ENCODE measurements around the gene ASCL2. TPM values are rescaled to one million over a fixed set of nuclear protein-coding genes. Genes with fewer than 3 reads are reported as not detected.

The ASCL2 gene
- total and polyA plus RNA-seq, 7 experiments from 2014 or later: 0.32 to 2.1 (median 0.45) TPM; not detected in 3

- ChIA-PET CTCF (interaction anchor here (9.0 kb wide), 1 partner anchor 122 kb away, joined by 167 read pairs; no protein-coding TSS in a partner anchor), POLR2A (interaction anchor here (1.8 kb wide), 1 partner anchor 9 kb away, joined by 4 read pairs; no protein-coding TSS in a partner anchor)
- Histone ChIP-seq H3K4me3 (ENCODE audit: low read length) (no peak overlapping the region), H3K4me1 (ENCODE audit: control insufficient read depth in 2 of 2, insufficient read depth in 2 of 2, low read length in 2 of 2) (peaks cover 23 to 44% of the 10 kb centered on the region in 2 donors), H3K36me3 (ENCODE audit: control insufficient read depth in 2 of 3, insufficient read depth in 3 of 3, low read length in 3 of 3) (peaks cover 0 to 32% (median 0%) of the 10 kb centered on the region in 3 experiments), H3K27me3 (ENCODE audit: control insufficient read depth in 2 of 2, insufficient read depth in 2 of 2, low read length in 2 of 2) (no peaks in the 10 kb centered on the region), H3K27ac (ENCODE audit: low read depth, low read length) (peak overlapping the region; percentile 58), H3K9me3 (ENCODE audit: control insufficient read depth in 2 of 3, low read length in 3 of 3) (no peaks in the 10 kb centered on the region)
- Mint-ChIP-seq H3K9me3 (no peaks in the 10 kb centered on the region), H3K4me1 (peaks cover 25 to 51% (median 34%) of the 10 kb centered on the region in 7 donors), H3K27ac (peak overlapping the region in 8 of 9 donors; percentile 60 to 89 (median 82)), H3K36me3 (peaks cover 0 to 4% (median 0%) of the 10 kb centered on the region in 5 donors), H3K4me3 (peak overlapping the region in 4 of 10 donors; percentile 10 to 98 (median 46)), H3K27me3 (peaks cover 0 to 8% (median 0%) of the 10 kb centered on the region in 5 donors)
- peak in 1 of 9 donors; percentile 19 for DNase-seq
- intact Hi-C loops (cut with micrococcal nuclease): no loop called here
- ATAC-seq: no peak
Observed at GRCh38 chr11:2298131-2298794, 27.9 kb upstream of the ASCL2 start.

GRCh38 chr11:2297623-2298030 is 27.2 kb upstream of the ASCL2 start:
- ATAC-seq: no peak
- ChIA-PET POLR2A (interaction anchor here (1.2 kb wide), 1 partner anchor 8 kb away, joined by 8 read pairs; no protein-coding TSS in a partner anchor), CTCF (interaction anchor here (0.9 to 1.4 kb wide), 2 partner anchors 8 to 103 kb away, joined by 3 to 8 read pairs; no protein-coding TSS in a partner anchor)
- H3K27me3 ChIP-seq (ENCODE audit: control insufficient read depth in 2 of 2, insufficient read depth in 2 of 2, low read length in 2 of 2): no peaks in the 10 kb centered on the region
- peaks cover 17 to 40% of the 10 kb centered on the region in 2 donors for H3K4me1 ChIP-seq (ENCODE audit: control insufficient read depth in 2 of 2, insufficient read depth in 2 of 2, low read length in 2 of 2)
- intact Hi-C loops (cut with micrococcal nuclease): no loop called here
- H3K9me3 ChIP-seq (ENCODE audit: control insufficient read depth in 2 of 3, low read length in 3 of 3): no peaks in the 10 kb centered on the region
- Mint-ChIP-seq H3K4me3 (peak overlapping the region in 3 of 10 donors; percentile 10 to 69 (median 22)), H3K27ac (peak overlapping the region in 8 of 9 donors; percentile 60 to 89 (median 82)), H3K36me3 (peaks cover 0 to 4% (median 0%) of the 10 kb centered on the region in 5 donors), H3K9me3 (no peaks in the 10 kb centered on the region), H3K4me1 (peaks cover 21 to 50% (median 29%) of the 10 kb centered on the region in 7 donors), H3K27me3 (peaks cover 0 to 8% (median 0%) of the 10 kb centered on the region in 5 donors)
- H3K36me3 ChIP-seq (ENCODE audit: control insufficient read depth in 2 of 3, insufficient read depth in 3 of 3, low read length in 3 of 3): peaks cover 0 to 32% (median 0%) of the 10 kb centered on the region in 3 experiments
- no peak overlapping the region for H3K4me3 ChIP-seq (ENCODE audit: low read length)
- no peak for DNase-seq
- peak overlapping the region; percentile 58 for H3K27ac ChIP-seq (ENCODE audit: low read depth, low read length)

- H3K4me3 ChIP-seq (ENCODE audit: low read length): no peak overlapping the region
- ChIA-PET POLR2A (interaction anchor here (1.1 to 1.2 kb wide), 2 partner anchors 9 to 104 kb away, joined by 5 to 8 read pairs; partner anchors contain the start of gene TSSC4), CTCF (interaction anchor here (0.9 to 1.4 kb wide), 2 partner anchors 9 to 103 kb away, joined by 3 to 8 read pairs; no protein-coding TSS in a partner anchor)
- H3K4me3 Mint-ChIP-seq: peak overlapping the region in 1 of 10 donors; percentile 69
- H3K27ac ChIP-seq (ENCODE audit: low read depth, low read length): peak overlapping the region; percentile 41
- intact Hi-C loops (cut with micrococcal nuclease): no loop called here
- H3K27me3 ChIP-seq (ENCODE audit: control insufficient read depth in 2 of 2, insufficient read depth in 2 of 2, low read length in 2 of 2): no peaks in the 10 kb centered on the region
- H3K4me1 ChIP-seq (ENCODE audit: control insufficient read depth in 2 of 2, insufficient read depth in 2 of 2, low read length in 2 of 2): peaks cover 16 to 34% of the 10 kb centered on the region in 2 donors
- peaks cover 0 to 8% (median 0%) of the 10 kb centered on the region in 5 donors for H3K27me3 Mint-ChIP-seq
- H3K27ac Mint-ChIP-seq: peak overlapping the region in 8 of 9 donors; percentile 60 to 89 (median 82)
- H3K4me1 Mint-ChIP-seq: peaks cover 18 to 52% (median 31%) of the 10 kb centered on the region in 7 donors
- no peaks in the 10 kb centered on the region for H3K9me3 ChIP-seq (ENCODE audit: control insufficient read depth in 2 of 3, low read length in 3 of 3)
- ATAC-seq: no peak
- H3K36me3 Mint-ChIP-seq: peaks cover 0 to 4% (median 0%) of the 10 kb centered on the region in 5 donors
- peak in 1 of 9 donors; percentile 17 for DNase-seq
- no peaks in the 10 kb centered on the region for H3K9me3 Mint-ChIP-seq
- H3K36me3 ChIP-seq (ENCODE audit: control insufficient read depth in 2 of 3, insufficient read depth in 3 of 3, low read length in 3 of 3): peaks cover 0 to 32% (median 0%) of the 10 kb centered on the region in 3 experiments
Observed at GRCh38 chr11:2296913-2297622, 26.7 kb upstream of the ASCL2 start.

- Mint-ChIP-seq H3K4me1 (peaks cover 11 to 47% (median 30%) of the 10 kb centered on the region in 7 donors), H3K27me3 (peaks cover 0 to 8% (median 0%) of the 10 kb centered on the region in 5 donors), H3K36me3 (no peaks in the 10 kb centered on the region), H3K9me3 (no peaks in the 10 kb centered on the region), H3K4me3 (no peak overlapping the region), H3K27ac (peak overlapping the region in 6 of 9 donors; percentile 18 to 86 (median 38))
- peak overlapping the region; percentile 41 for H3K27ac ChIP-seq (ENCODE audit: low read depth, low read length)
- DNase-seq: peak in 1 of 9 donors; percentile 9
- peaks cover 0 to 32% (median 0%) of the 10 kb centered on the region in 3 experiments for H3K36me3 ChIP-seq (ENCODE audit: control insufficient read depth in 2 of 3, insufficient read depth in 3 of 3, low read length in 3 of 3)
- H3K27me3 ChIP-seq (ENCODE audit: control insufficient read depth in 2 of 2, insufficient read depth in 2 of 2, low read length in 2 of 2): no peaks in the 10 kb centered on the region
- no peak for ATAC-seq
- H3K4me3 ChIP-seq (ENCODE audit: low read length): no peak overlapping the region
- CTCF ChIA-PET: interaction anchor here (1.4 kb wide), 1 partner anchor 9 kb away, joined by 8 read pairs; no protein-coding TSS in a partner anchor
- intact Hi-C loops (cut with micrococcal nuclease): no loop called here
- POLR2A ChIA-PET: interaction anchor here (1.1 to 1.2 kb wide), 2 partner anchors 9 to 105 kb away, joined by 5 to 8 read pairs; partner anchors contain the start of gene TSSC4
- no peaks in the 10 kb centered on the region for H3K9me3 ChIP-seq (ENCODE audit: control insufficient read depth in 2 of 3, low read length in 3 of 3)
- H3K4me1 ChIP-seq (ENCODE audit: control insufficient read depth in 2 of 2, insufficient read depth in 2 of 2, low read length in 2 of 2): peaks cover 16 to 33% of the 10 kb centered on the region in 2 donors
Observed at GRCh38 chr11:2295971-2296912, 25.9 kb upstream of the ASCL2 start.

GRCh38 chr11:2294926-2295290 is 24.5 kb upstream of the ASCL2 start:
- no peaks in the 10 kb centered on the region for H3K27me3 ChIP-seq (ENCODE audit: control insufficient read depth in 2 of 2, insufficient read depth in 2 of 2, low read length in 2 of 2)
- ChIA-PET CTCF (interaction anchor here (1.3 kb wide), 1 partner anchor 10 kb away, joined by 7 read pairs; no protein-coding TSS in a partner anchor), POLR2A (interaction anchor here (0.6 to 1.6 kb wide), 3 partner anchors 10 to 105 kb away, joined by 3 to 7 read pairs (median 4); no protein-coding TSS in a partner anchor)
- intact Hi-C loops (cut with micrococcal nuclease): no loop called here
- H3K4me1 ChIP-seq (ENCODE audit: control insufficient read depth in 2 of 2, insufficient read depth in 2 of 2, low read length in 2 of 2): peaks cover 9 to 33% of the 10 kb centered on the region in 2 donors
- H3K4me3 ChIP-seq (ENCODE audit: low read length): no peak overlapping the region
- H3K9me3 Mint-ChIP-seq: no peaks in the 10 kb centered on the region
- DNase-seq (no peak), ATAC-seq (no peak)
- no peaks in the 10 kb centered on the region for H3K36me3 Mint-ChIP-seq
- peaks cover 6 to 51% (median 30%) of the 10 kb centered on the region in 7 donors for H3K4me1 Mint-ChIP-seq
- H3K9me3 ChIP-seq (ENCODE audit: control insufficient read depth in 2 of 3, low read length in 3 of 3): no peaks in the 10 kb centered on the region
- H3K27me3 Mint-ChIP-seq: peaks cover 0 to 8% (median 0%) of the 10 kb centered on the region in 5 donors
- H3K4me3 Mint-ChIP-seq: no peak overlapping the region
- H3K27ac ChIP-seq (ENCODE audit: low read depth, low read length): no peak overlapping the region
- H3K36me3 ChIP-seq (ENCODE audit: control insufficient read depth in 2 of 3, insufficient read depth in 3 of 3, low read length in 3 of 3): peaks cover 0 to 32% (median 0%) of the 10 kb centered on the region in 3 experiments
- H3K27ac Mint-ChIP-seq: peak overlapping the region in 8 of 9 donors; percentile 33 to 87 (median 68)
